ENCODE measurements around the gene SH3D21.

- TF ChIP-seq CTCF (IDR thresholded peaks at IDR 0.05) = no peak
- no peak for TF ChIP-seq ZFX (IDR thresholded peaks at IDR 0.05; ENCODE audit: borderline replicate concordance)
Observed at GRCh38 chr1:36349839-36350238, 43.7 kb downstream of the SH3D21 start.

All from 22Rv1 (cell line).